AG04450 (cell line): ENCODE measurements around the gene PLSCR4. TPM values are rescaled to one million over a fixed set of nuclear protein-coding genes. Genes with fewer than 3 reads are reported as not detected.

Experiments
- CTCF ChIA-PET: fragments of 300-600, 350-600 bp; formaldehyde crosslinking; extraction: SDS; loops from one replicate; lab custom pipeline; 2022; ENCODE audit warnings: antibody characterized with exemption, inconsistent platforms; lab: Charles Lee
- POLR2A ChIA-PET: fragments of 350-600 bp; formaldehyde crosslinking; extraction: SDS; loops from one replicate; lab custom pipeline; 2021; ENCODE audit warnings: antibody characterized with exemption, inconsistent platforms; lab: Yijun Ruan, JAX
- DNase-seq: peaks from one replicate; pipeline ENCODE4 v3.0.0-alpha.2; 2011; ENCODE audit warnings: low read depth, low spot score
- H3K27ac ChIP-seq: one replicate; pipeline ENCODE4 v1.5.1; 2012; ENCODE audit warnings: low read depth, low read length, control low read depth
- H3K27me3 ChIP-seq: one replicate; pipeline ENCODE4 v1.6.0; 2012; ENCODE audit warnings: low read length; ENCODE audit not compliant: control insufficient read depth, insufficient read depth
- H3K4me3 ChIP-seq: 2 replicates; pipeline ENCODE4 v1.5.1; 2011; ENCODE audit warnings: mild to moderate bottlenecking, low read depth, low read length, control low read depth
- H3K9me3 ChIP-seq: 2 replicates; pipeline ENCODE4 v1.5.1; 2012; ENCODE audit warnings: low read length; ENCODE audit not compliant: control insufficient read depth, insufficient read depth
- CTCF ChIP-seq: IDR thresholded peaks from 2 replicates; pipeline ENCODE4 v1.5.1; 2011; ENCODE audit warnings: low read depth, low read length, control low read depth, inconsistent platforms
- polyA plus RNA-seq: library from polyadenylated mRNA; depleted of rRNA; stranded (reverse); fragments of >200 nt; gene quantifications from 2 replicates; pipeline ENCODE4 v1.2.3, GENCODE V29; 2011

PLSCR4 gene
- polyA plus RNA-seq, 1 experiment: 8.5 TPM

- DNase-seq: no peak
- ChIA-PET CTCF (interaction anchor here (1.2 to 3.3 kb wide), 2 partner anchors 15 to 374 kb away, joined by 4 to 19 read pairs; no protein-coding TSS in a partner anchor), POLR2A (no interaction called here)
- H3K4me3 ChIP-seq: no peak overlapping the region
- no peaks in the 10 kb centered on the region for H3K9me3 ChIP-seq
- no peaks in the 10 kb centered on the region for H3K27me3 ChIP-seq
- TF ChIP-seq CTCF: no peak
- no peak overlapping the region for H3K27ac ChIP-seq
These were observed 47.1 kb downstream of the PLSCR4 start for GRCh38 chr3:146203776-146204175.

GRCh38 chr3:146200461-146201220, 50.3 kb downstream of the PLSCR4 start:
- Histone ChIP-seq H3K27me3 (no peaks in the 10 kb centered on the region), H3K9me3 (no peaks in the 10 kb centered on the region), H3K27ac (no peak overlapping the region), H3K4me3 (no peak overlapping the region)
- DNase-seq: no peak
- ChIA-PET POLR2A (no interaction called here), CTCF (interaction anchor here (0.9 to 2.2 kb wide), 5 partner anchors 11 to 394 kb away, joined by 3 to 10 read pairs (median 6); no protein-coding TSS in a partner anchor)
- TF ChIP-seq CTCF: no peak

- POLR2A ChIA-PET: no interaction called here
- no peaks in the 10 kb centered on the region for H3K27me3 ChIP-seq
- no peaks in the 10 kb centered on the region for H3K9me3 ChIP-seq
- CTCF ChIA-PET: interaction anchor here (0.9 to 2.2 kb wide), 4 partner anchors 10 to 134 kb away, joined by 3 to 10 read pairs (median 6); no protein-coding TSS in a partner anchor
- no peak for TF ChIP-seq CTCF
- no peak overlapping the region for H3K27ac ChIP-seq
- no peak overlapping the region for H3K4me3 ChIP-seq
- no peak for DNase-seq
These were observed 51.1 kb downstream of the PLSCR4 start for GRCh38 chr3:146199762-146200161.

GRCh38 chr3:146196789-146197188, 54.1 kb downstream of the PLSCR4 start:
- no peak for DNase-seq
- Histone ChIP-seq H3K4me3 (no peak overlapping the region), H3K9me3 (no peaks in the 10 kb centered on the region), H3K27ac (no peak overlapping the region), H3K27me3 (no peaks in the 10 kb centered on the region)
- no peak for TF ChIP-seq CTCF
- ChIA-PET CTCF (interaction anchor here (1.4 to 3.1 kb wide), 3 partner anchors 8 to 131 kb away, joined by 8 to 29 read pairs (median 19); no protein-coding TSS in a partner anchor), POLR2A (interaction anchor here (0.6 kb wide), 1 partner anchor 40 kb away, joined by 5 read pairs; no protein-coding TSS in a partner anchor)

GRCh38 chr3:146195605-146196004, 55.3 kb downstream of the PLSCR4 start:
- no peaks in the 10 kb centered on the region for H3K27me3 ChIP-seq
- ChIA-PET CTCF (interaction anchor here (2.6 to 3.1 kb wide), 3 partner anchors 7 to 132 kb away, joined by 13 to 29 read pairs (median 19); no protein-coding TSS in a partner anchor), POLR2A (no interaction called here)
- TF ChIP-seq CTCF: no peak
- no peak overlapping the region for H3K4me3 ChIP-seq
- H3K9me3 ChIP-seq: no peaks in the 10 kb centered on the region
- DNase-seq: no peak
- H3K27ac ChIP-seq: no peak overlapping the region
